Stimulated activated CD4-positive, alpha-beta T cell treated with anti-CD3 and anti-CD28 coated beads, Interleukin-1b, Interleukin-23, amount 100 ng/mL, for 1 hour (primary cell): ENCODE measurements around the gene RERE.

Experiments used
- DNase-seq, 2 donors: peaks; one replicate each; pipeline ENCODE4 v3.0.0-alpha.2; 2020; ENCODE audit warnings: low read depth in 2 of 2

Gene RERE

DNA sequence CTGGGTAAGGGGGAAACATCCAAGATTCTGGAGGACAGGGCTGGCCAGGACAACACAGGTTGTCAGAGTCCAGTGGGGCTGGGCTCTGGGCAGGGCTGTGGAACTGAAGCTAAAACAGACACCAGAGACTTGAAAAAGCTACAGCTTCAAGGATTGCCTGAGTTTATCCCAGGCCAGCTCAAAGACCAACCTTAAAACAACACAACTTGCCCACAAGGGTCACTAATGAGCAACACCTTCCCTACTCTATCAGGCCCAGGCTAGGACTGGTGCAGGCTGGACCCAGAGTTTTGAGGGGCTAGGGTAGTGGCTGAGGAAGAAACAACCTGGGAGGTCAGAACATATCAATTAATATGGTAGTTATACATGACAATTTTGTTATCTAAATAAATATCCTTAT, 338.9 kb downstream of the RERE start:
- DNase-seq = no peak

DNA sequence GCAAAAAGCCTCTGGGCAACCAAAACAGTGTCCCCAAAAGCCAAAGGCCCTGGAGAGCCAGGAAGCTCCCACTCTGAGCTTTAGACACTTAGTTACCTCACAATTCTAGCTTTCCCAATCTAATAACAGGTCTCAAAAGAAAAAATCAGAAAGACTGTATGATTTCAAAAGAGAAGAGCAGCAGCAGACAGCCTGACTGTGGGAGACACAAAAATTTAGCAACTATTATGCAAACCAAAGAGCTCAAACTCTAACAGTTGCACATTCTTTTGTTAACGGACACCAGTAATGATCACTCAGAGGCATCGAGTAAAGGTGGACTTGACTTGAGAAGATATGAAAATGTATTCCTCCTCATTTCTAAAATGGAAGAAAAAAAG, 339.5 kb downstream of the RERE start:
- no peak for DNase-seq

DNA sequence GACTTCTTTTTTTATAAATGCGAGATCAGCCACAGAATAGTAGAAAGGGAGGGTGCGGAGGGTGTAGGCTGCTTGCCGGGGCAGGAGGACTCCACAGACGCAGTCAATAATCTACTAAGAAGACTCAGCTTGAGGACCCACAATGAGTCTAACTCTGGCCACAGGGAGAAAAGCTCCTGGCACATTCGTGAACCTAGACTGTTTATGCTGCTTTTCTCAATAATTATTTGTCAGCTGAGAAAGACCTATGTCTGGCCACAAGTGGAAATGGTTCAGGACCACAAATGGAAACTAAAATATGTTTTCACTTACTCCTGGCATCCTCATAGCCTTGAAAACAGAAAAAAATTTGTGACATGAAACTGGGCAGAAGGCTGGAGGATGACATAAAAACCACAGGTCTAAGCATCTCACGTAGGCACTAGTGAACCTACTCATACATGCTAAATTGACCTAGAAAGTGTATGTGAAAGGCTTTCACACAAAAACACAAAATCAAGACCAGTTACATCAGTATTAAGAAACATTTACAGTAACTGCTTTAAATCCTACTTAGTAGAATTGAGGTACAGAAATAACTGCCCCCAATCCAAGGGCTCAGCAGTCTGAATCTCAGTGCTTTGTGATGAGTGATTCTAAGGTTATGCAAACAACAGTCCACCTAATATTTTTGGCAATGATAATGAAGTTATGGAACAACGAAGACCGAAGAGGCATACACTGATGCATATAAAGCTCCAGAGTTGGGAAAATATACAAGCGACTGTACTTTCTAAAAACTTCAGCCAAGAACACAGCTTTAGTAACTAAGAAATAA, 340.1 kb downstream of the RERE start:
- DNase-seq = no peak

DNA sequence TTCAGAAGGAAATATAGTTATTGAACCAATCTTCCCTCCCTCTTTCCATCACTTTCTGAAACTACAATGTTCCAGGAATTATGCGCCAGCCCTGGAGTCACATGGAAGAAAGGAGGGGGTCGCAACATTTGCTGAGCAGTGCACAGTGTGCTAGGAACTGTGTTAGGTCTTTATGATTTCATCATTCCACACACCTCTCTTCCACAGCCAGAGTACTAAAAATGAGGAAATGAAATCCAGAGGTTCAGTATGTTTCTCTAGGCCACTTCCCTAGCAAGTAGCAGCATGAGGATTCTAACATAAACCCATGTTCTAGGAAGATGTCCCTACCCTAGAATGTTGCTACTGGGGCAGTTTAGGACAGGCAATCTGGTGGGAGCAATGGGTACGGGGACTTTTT, 341.4 kb downstream of the RERE start:
- no peak for DNase-seq

DNA sequence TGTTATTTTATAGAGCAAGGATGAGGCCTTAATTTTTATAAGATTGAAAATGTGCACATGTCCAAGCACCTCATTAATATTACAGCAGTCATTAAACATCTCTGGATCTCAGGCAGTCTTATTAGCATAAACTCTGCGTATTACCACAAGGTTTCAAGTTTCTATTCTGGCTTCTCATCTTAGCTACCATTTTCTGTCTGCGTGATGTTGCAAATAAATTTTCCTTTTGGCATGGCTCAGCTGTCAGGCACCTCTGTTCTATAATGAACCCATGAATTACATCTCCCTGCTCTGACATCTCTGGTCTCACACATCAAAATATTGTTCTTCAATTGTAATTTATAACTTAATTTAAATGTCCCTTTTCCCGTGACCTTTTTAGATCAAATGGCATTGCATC, 343.1 kb downstream of the RERE start:
- no peak for DNase-seq

DNA sequence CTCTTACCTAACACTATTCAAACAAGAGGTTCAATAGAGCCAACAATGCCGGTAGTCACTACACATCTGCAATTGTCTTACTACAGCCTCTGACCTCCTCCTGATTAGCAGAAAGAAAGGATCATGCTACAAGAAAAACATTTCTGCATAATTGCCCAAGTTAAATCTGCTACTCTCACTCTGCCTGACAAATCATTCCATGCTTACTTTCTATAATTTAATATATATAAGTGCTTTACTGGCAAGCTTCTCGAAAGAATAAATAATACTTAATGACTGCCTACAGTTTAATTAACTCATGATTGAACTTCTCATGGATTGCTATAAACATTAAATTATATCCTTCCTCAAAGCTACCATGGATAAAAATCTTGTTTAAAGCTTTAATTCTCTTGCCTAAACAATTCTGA, 343.5 kb downstream of the RERE start:
- no peak for DNase-seq

DNA sequence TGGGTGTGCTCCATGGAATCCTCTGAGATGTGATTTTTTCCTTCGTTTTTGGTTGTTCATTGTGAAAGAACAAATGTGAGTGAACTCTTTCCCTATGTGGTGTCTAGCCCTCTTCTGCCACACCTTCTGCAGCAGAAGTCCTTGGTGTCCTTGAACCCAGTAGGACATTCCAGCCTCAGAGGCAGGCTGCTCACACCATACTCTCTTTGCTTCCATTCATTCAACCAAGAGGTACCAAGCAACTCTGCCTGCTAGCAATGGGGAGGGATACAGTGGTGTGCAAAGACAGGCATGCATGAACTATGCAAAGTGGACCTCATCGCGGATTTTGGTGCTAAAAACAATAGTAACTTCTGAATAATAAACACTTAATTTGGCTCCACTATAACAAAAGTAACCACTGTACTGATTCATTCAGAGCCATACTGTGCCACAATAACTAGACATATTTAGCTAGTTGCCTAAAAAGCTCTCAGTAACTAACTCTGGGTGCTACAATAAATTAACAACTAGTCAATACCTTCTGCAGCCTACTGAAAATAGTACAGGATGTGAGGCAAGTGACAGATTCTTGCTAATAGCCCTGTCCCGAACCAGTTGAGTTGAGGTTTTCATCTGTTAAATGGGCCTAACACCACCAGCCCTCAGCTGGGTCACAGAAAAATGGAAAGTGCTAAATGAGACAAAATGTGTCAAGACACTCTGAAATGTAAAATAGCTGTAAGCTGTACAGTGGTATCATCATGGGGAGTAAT, 344.1 kb downstream of the RERE start:
- DNase-seq = no peak

DNA sequence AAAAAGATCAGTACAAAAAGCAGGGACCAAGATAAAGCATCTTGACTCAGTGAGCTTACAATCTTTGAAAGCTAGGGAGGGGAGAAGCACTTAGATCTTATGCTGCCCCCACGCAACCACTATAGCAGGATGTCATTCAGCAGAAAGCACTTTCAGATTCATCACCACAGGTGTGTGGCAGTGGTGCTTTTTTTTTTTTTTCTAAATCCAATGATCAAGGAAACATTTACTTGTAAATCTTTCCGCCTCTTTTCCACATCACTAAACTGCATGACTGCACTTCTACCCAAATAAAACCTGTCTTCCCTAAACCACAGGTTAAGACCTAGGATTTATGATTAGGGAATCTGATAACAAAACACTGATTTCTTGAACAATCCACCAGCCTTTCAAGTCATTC, 344.8 kb downstream of the RERE start:
- peak in 1 of 2 donors; percentile 12 for DNase-seq

DNA sequence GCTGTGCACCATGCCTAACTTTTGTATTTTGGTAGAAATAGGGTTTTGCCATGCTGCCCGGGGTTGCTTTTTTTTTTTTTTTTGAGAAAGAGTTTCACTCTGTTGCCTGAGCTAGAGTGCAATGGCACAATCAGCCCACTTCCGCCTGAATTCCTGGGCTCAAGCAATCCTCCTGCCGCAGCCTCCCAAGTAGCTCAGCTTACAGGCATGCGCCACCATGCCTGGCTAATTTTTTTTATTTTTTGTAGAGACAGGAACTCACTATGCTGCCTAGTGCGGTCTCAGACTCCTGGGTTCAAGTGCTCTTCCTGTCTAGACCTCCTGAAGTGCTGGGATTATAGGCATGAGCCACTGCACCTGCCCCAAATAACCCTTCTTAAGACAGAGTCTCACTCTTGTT, 346.0 kb downstream of the RERE start:
- DNase-seq = no peak

DNA sequence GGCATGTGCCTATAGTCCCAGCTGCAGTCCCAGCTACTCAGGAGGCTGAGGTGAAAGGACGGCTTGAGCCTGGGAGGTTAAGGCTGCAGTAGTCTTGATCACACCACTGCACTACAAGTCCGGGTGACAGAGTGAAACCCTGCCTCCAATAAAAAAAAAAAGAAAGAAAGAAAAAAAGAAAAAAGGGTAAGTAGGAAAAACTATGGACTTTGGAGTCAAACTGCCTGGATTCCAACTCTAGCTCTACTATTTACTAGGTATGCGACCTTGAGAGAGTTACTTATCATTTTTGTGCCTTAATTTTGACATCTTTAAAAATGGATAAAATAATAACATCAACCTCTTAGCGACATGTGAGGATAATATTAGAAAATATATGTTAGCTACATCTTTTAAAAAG, 348.7 kb downstream of the RERE start:
- DNase-seq = no peak

DNA sequence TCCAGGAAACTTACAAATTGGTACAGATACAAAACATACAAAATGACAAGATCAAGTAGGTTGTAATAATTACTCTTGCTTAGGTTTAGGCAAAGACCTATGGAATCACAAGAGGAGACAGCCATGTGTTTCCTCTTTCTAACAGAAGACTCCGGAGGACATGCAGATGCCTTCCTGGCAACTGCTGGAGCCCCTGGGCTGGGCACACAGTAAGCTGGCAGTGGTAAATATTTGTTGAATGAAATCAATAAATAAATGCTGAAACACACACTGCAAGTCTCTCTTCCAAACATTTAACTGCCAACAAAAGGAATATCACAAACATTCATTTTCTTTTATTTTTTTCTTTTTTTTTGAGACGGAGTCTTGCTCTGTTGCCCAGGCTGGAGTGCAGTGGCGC, 350.1 kb downstream of the RERE start:
- DNase-seq = no peak

DNA sequence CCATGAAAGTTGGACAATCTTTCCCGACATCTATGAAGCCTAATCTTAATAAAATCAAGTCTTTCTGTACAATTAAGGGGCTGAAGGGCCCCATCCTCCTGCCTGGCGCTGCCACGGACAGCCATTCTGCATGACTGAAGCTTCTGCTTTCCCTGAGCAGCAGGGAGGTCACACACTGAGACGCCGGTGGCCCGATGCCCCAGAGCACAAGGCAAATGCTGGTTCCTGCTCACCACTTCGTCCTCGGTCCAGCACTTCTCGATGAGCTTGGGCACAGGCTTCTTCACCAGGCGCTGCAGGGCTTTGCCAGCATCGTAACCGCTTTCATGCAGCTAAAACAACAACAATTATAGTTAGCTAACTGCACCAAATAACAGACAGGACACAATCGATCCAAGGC, 351.7 kb downstream of the RERE start:
- no peak for DNase-seq

DNA sequence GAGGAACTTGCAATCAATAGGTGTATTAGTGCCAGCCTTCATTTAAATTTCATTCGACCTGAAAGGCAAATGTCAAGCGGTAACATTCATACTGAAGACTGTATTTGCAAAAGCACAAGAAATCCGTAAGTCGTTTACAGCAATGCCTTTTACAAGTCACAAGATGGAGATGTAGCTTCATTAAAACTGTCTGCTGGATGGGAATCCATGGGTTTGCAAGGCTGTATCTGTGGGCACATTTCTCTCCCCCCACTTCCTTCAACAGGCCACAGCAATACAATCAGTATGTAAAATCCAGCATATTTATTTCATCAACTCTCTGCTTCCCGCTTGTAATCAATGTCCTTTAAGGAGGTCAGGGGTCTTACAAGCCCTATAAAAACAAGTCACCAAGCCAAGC, 352.4 kb downstream of the RERE start:
- DNase-seq = no peak

DNA sequence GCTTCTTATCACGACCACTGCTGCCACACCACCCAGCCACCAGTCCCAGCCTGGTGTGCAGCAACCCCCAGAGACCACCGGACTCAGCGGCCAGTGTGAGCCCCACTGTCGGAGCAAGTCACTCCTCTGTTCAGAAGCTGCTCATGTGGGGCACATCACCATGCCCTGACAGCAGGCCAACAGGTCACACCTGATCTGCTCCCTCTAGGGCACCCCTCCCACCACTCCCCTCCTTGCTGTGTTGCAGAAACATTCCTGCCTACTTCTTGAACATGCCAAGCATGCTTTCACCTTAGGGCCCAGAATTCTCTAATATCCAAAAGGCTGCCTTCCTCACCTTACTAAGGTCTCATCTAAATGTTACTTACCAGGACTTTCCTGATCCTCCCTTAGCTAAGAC, 353.1 kb downstream of the RERE start:
- DNase-seq = no peak

DNA sequence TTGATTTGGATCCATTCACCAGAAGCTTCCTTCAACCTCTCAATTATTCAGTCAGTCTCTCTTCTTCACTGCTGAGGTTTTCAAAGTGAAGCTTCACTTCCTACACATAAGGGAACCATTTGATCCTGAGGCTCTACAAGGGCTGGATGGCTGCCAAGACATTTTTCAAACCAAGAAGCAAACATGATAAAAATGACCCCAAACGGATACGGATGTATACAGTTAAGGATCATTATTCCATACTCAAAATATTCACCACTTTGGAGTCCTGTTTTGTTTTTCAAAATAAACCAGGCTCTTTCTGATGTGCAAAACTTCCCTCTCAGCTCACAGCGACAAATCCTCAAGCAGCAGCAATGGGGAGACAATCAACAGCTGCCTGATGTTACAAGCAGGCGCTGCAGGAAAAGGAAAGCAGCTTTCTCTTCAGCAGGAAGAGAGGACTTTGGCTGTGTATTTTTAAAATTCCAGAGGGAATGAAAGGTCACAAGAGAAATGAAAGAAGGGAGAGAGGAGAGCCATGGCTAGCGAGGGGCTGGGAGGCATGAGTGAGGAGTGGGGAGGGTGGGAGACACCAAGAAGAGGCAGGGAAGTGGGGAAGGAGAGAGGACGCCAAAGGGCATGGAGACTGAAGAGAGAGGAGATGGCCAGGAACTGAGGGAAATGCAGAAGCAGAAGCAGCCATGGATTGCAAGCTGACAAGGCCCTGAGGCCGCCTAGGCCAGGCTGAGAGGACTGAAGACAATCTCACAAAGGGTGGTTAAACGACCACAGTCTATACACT, 354.1 kb downstream of the RERE start:
- no peak for DNase-seq

DNA sequence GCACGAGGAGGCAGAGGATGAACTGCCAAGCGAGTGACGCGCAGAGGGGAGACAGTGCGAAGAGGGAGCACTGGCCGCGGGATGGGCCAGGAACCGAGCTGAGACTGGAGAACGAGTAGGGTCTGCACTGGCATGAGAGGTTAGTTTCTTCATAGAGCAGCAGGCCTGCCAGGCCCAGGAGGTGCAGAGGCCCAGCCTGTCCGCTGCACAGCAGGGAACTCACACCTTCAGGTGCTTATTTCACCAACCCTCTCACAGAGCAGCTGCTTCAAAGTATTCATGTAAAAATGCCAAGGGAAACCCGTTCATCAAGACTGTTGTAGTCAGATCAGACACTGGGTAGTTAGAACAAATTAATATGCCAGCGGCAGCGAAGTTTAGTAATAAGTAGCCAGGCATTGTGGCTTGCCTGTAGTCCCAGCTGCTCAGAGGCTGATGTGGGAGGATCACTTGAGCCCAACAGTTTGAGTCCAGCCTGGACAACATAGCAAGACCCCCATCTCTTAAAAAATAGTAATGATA, 355.0 kb downstream of the RERE start:
- no peak for DNase-seq

DNA sequence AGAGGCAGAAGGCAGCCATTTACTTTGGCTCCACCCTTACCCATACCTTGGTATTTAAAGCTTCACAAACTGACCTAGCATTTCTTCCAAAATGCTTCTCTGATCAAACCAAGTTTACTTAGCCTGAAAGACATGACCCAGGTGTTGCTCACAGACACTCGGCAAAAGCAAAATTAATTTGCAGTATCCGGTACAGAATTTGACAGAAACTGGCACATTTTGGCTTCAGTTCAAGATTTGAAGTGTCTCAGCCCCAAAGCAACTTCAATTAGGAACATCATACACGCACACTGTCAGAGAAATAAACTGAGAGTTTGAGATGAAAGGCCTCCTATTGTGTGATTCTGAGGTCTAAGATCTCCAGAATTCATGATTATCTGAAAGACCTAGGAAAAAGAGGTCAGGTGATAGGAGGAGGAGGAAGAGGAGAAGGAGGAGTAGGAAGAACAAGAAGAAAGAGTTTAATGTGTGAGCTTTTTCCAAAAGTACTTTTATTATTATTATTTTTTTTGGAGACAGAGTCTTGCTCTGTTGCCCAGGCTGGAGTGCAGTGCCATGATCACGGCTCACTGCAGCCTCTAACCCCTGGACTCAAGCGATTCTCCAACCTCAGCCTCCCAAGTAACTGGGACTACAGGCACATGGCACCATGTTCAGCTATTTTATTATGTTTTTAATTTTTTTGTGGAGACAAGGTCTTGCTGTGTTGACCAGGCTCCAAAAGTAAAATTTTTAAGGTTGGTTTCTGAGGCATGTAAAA, 355.9 kb downstream of the RERE start:
- DNase-seq = no peak

DNA sequence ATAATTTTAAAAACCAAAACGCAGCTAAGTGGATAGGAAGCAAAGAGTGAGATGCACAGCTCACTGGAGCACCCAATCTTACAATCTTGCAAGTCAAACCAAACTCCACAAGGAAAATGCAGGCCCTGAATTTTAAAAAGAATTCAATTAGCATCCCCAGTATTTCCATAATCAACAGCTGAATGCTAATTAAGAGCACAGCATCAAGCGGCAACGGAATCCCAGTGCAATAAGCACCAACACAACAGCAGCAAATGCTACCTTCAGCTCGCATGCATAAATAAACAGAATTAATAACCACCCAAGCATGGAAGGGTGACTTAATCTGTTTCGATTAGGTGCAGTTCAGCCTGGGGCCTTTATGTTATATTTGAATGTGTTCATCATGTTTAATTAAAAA, 356.7 kb downstream of the RERE start:
- DNase-seq = no peak

DNA sequence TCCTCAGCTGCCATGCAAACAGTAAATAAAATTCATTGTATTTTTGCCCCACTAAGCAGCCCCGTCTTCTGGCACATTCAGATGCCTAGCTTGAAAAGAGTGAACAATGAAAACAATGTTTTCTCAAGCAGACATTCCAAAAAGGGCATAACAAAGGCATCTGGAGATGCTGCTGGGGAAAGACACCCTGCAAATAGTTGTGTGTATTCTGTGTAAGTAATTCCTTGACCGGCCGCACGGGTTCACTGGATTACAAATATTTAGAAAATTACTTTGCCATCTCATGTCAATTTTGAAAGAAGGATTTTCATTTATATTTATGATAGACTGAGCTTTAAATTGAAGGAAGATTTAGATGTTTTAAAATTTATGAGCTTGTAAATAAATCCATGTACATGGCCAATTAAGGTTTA, 357.3 kb downstream of the RERE start:
- no peak for DNase-seq

DNA sequence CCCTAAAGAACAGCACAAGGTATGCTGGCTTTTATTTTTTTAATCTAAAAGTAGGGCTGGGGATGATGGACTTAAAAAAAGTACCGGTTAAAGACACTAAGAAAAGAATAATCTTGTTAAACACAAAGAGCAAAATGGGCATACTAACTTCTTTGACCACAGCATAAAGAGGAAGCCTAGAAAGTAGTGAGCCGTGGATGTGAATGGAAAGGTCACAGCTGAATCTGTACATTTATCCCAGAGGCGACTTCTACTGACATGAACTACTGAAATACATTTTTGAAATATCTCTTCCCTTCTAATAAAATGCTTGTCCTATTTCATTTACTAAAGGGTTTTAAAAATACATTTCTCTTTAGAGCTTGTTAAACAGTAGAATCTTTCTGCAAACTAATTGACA, 358.8 kb downstream of the RERE start:
- DNase-seq = no peak

DNA sequence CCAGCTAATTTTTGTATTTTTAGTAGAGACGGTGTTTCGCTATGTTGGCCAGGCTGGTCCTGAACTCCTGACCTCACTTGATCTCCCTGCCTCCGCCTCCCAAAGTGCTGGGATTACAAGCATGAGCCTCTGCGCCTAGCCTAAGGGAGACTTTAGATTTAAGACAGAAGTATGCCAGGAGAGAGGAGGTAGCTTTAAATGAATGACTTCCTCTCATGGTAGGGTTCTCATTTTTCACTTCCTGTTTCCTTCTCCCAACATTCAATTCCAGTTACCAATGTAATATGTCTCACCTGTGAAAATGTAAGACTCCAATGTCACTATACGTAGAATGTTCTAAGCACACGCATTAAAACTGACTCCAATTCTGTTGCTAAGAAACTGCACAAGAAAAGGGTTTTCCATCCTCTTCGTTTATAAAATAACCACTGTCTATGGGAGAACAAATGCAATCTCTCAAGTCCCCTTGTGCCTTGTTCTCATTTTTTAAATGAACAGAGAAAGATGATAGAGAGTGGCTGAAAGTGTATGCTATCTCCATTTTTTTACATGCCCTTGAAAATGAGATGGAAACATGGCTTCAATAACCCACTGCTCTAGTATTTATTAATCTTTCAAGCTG, 359.6 kb downstream of the RERE start:
- DNase-seq = no peak
